Neural cell (in vitro differentiated cells): ENCODE measurements around the gene SPACA4. TPM values are rescaled to one million over a fixed set of nuclear protein-coding genes. Genes with fewer than 3 reads are reported as not detected.

Source experiments
- H2AFZ ChIP-seq: fragments of 200-600, 300-800 bp; sonication (generic), shearing (Covaris generic); 2 replicates; pipeline ENCODE4 v1.6.0; 2014; ENCODE audit warnings: low read depth, mild to moderate bottlenecking, antibody characterized with exemption, low read length, moderate library complexity
- H3F3A ChIP-seq: fragments of 200-600 bp; shearing (Covaris generic); 2 replicates; pipeline ENCODE4 v1.6.1; 2016; ENCODE audit warnings: mild to moderate bottlenecking, moderate library complexity, mixed read lengths, antibody characterized with exemption, low read length; ENCODE audit not compliant: insufficient read depth, poor library complexity, severe bottlenecking
- H3K27ac ChIP-seq: fragments of 200-600, 300-800 bp; sonication (generic), shearing (Covaris generic); 2 replicates; pipeline ENCODE4 v1.5.1; 2014; ENCODE audit warnings: mild to moderate bottlenecking, low read length, moderate library complexity
- H3K27me3 ChIP-seq: fragments of 300-800, 200-600 bp; sonication (generic), shearing (Covaris generic); 2 replicates; pipeline ENCODE4 v1.6.0; 2014; ENCODE audit warnings: mild to moderate bottlenecking, low read depth, low read length, moderate library complexity; ENCODE audit not compliant: insufficient read depth
- H3K36me3 ChIP-seq: fragments of 300-800, 200-600 bp; sonication (generic), shearing (Covaris generic); 2 replicates; pipeline ENCODE4 v1.5.1; 2014; ENCODE audit warnings: mild to moderate bottlenecking, antibody characterized with exemption, low read length, moderate library complexity; ENCODE audit not compliant: insufficient read depth
- H3K4me2 ChIP-seq: fragments of 300-800, 200-600 bp; sonication (generic), shearing (Covaris generic); 2 replicates; pipeline ENCODE4 v1.6.0; 2014; ENCODE audit warnings: mild to moderate bottlenecking, low read length
- H3K4me3 ChIP-seq: fragments of 300-800, 200-600 bp; sonication (generic), shearing (Covaris generic); 2 replicates; pipeline ENCODE4 v1.5.1; 2014; ENCODE audit warnings: mild to moderate bottlenecking, low read length, moderate library complexity
- H3K79me2 ChIP-seq: fragments of 200-600 bp; shearing (Covaris generic); replicated peaks from 2 replicates; pipeline ENCODE4 v1.6.0; 2014; ENCODE audit warnings: mild to moderate bottlenecking, low read length, moderate library complexity; ENCODE audit not compliant: insufficient read depth
- H3K9ac ChIP-seq: fragments of 300-800, 200-600 bp; sonication (generic), shearing (Covaris generic); 2 replicates; pipeline ENCODE4 v1.6.1; 2016; ENCODE audit warnings: mild to moderate bottlenecking, low read length, mixed read lengths
- H3K9me2 ChIP-seq: fragments of 200-600 bp; shearing (Covaris generic); 2 replicates; pipeline ENCODE4 v1.6.1; 2016; ENCODE audit warnings: mild to moderate bottlenecking, low read length, mixed read lengths; ENCODE audit not compliant: insufficient read depth
- H3K9me3 ChIP-seq: fragments of 200-600, 300-800 bp; sonication (generic), shearing (Covaris generic); 2 replicates; pipeline ENCODE4 v1.6.1; 2016; ENCODE audit warnings: mild to moderate bottlenecking, mixed run types, low read length, moderate library complexity, mixed read lengths
- H4K20me1 ChIP-seq: fragments of 200-600 bp; shearing (Covaris generic); 2 replicates; pipeline ENCODE4 v1.6.1; 2016; ENCODE audit warnings: mild to moderate bottlenecking, mixed run types; ENCODE audit not compliant: insufficient read depth
- CTCF ChIP-seq: fragments of 450-650 bp; IDR thresholded peaks from 2 replicates; pipeline ENCODE4 v1.5.1; 2014; ENCODE audit warnings: antibody characterized with exemption, mild to moderate bottlenecking, moderate library complexity; ENCODE audit not compliant: poor library complexity, severe bottlenecking
- EP300 ChIP-seq: fragments of 450-650 bp; conservative IDR thresholded peaks from 2 replicates; pipeline ENCODE4 v1.6.1; 2014; ENCODE audit warnings: antibody characterized with exemption, mild to moderate bottlenecking, moderate library complexity; ENCODE audit not compliant: poor library complexity, severe bottlenecking
- EZH2 ChIP-seq: fragments of 200-600, 300-800 bp; shearing (Covaris generic), sonication (generic); IDR thresholded peaks from 2 replicates; pipeline ENCODE4 v1.6.1; 2014; ENCODE audit warnings: antibody characterized with exemption, low read length, borderline replicate concordance, mild to moderate bottlenecking; ENCODE audit not compliant: insufficient read depth, poor library complexity, severe bottlenecking
- MXI1 ChIP-seq: fragments of 450-650 bp; conservative IDR thresholded peaks from 2 replicates; pipeline ENCODE4 v1.6.1; 2014; ENCODE audit warnings: antibody characterized with exemption, mild to moderate bottlenecking; ENCODE audit not compliant: poor library complexity, severe bottlenecking
- POLR2AphosphoS5 ChIP-seq: IDR thresholded peaks from 2 replicates; pipeline ENCODE4 v1.6.1; 2012
- RAD21 ChIP-seq: fragments of 450-650 bp; conservative IDR thresholded peaks from 2 replicates; pipeline ENCODE4 v1.6.1; 2014; ENCODE audit warnings: antibody characterized with exemption, mild to moderate bottlenecking, moderate library complexity
- REST ChIP-seq: IDR thresholded peaks from 2 replicates; pipeline ENCODE4 v1.6.1; 2012; ENCODE audit warnings: borderline replicate concordance
- SMC3 ChIP-seq: fragments of 450-650 bp; conservative IDR thresholded peaks from 2 replicates; pipeline ENCODE4 v1.6.1; 2014; ENCODE audit warnings: antibody characterized with exemption, mild to moderate bottlenecking, moderate library complexity; ENCODE audit not compliant: poor library complexity
- TAF1 ChIP-seq: IDR thresholded peaks from 2 replicates; pipeline ENCODE4 v1.6.1; 2012; ENCODE audit warnings: low read depth
- polyA plus RNA-seq: library from polyadenylated mRNA; depleted of rRNA; stranded (reverse); fragments of >200 nt; gene quantifications from 2 replicates; pipeline ENCODE4 v1.2.3, GENCODE V29; 2014

Gene SPACA4
- polyA plus RNA-seq, 1 donor from 2014 or later = not detected

- Histone ChIP-seq H3K27ac (no peak overlapping the region), H4K20me1 (no peaks in the 10 kb centered on the region), H3K9ac (no peak overlapping the region), H3F3A (no peaks in the 10 kb centered on the region), H3K79me2 (no peaks in the 10 kb centered on the region), H2AFZ (no peak overlapping the region), H3K9me3 (no peaks in the 10 kb centered on the region), H3K9me2 (no peaks in the 10 kb centered on the region), H3K27me3 (no peaks in the 10 kb centered on the region), H3K36me3 (no peaks in the 10 kb centered on the region), H3K4me3 (no peak overlapping the region), H3K4me2 (no peak overlapping the region)
- TF ChIP-seq RAD21 (no peak), TAF1 (no peak), REST (no peak), EZH2 (no peak), POLR2AphosphoS5 (no peak), CTCF (no peak), MXI1 (no peak), EP300 (no peak), SMC3 (no peak)
Observed at GRCh38 chr19:48558018-48558684, 48.4 kb upstream of the SPACA4 start.

GRCh38 chr19:48560095-48560530, 46.4 kb upstream of the SPACA4 start:
- H2AFZ ChIP-seq = no peak overlapping the region
- H3K9me3 ChIP-seq = no peaks in the 10 kb centered on the region
- no peaks in the 10 kb centered on the region for H3K9me2 ChIP-seq
- no peaks in the 10 kb centered on the region for H3K36me3 ChIP-seq
- H3K4me3 ChIP-seq = no peak overlapping the region
- H3F3A ChIP-seq = no peaks in the 10 kb centered on the region
- no peaks in the 10 kb centered on the region for H4K20me1 ChIP-seq
- H3K27me3 ChIP-seq = no peaks in the 10 kb centered on the region
- TF ChIP-seq TAF1 (no peak), EP300 (no peak), POLR2AphosphoS5 (no peak), EZH2 (no peak), CTCF (no peak), MXI1 (no peak), REST (no peak), RAD21 (no peak), SMC3 (no peak)
- no peak overlapping the region for H3K27ac ChIP-seq
- no peak overlapping the region for H3K4me2 ChIP-seq
- H3K9ac ChIP-seq = no peak overlapping the region
- no peaks in the 10 kb centered on the region for H3K79me2 ChIP-seq
